Heart left ventricle (tissue), 16 donors: ENCODE data around the gene STAP2. TPM values are rescaled to one million over a fixed set of nuclear protein-coding genes. Genes with fewer than 3 reads are reported as not detected.

Experiments used
- ATAC-seq, 4 donors: fragments of 200-7000 bp; cut with Tn5 transposase; one replicate each; pipeline ENCODE4 v1.9.1; 2020 to 2022; ENCODE audit warnings: moderate library complexity in 4 of 4, mild to moderate bottlenecking in 3 of 4, moderate number of reproducible peaks in 1 of 4
- DNase-seq, 5 donors: peaks; one replicate each; pipeline ENCODE4 v3.0.0-alpha.2; 2020
- H3K27ac ChIP-seq, 12 donors: fragments of 200-600 bp; sonication (generic) in 4 of 12; one replicate each; pipeline versions ENCODE4 v1.5.0 to v1.8.0; 2016 to 2022; ENCODE audit warnings: mild to moderate bottlenecking in 2 of 12
- H3K27me3 ChIP-seq, 9 donors: fragments of 200-600 bp; sonication (generic) in 2 of 9; one replicate each; pipeline versions ENCODE4 v1.5.1 to v1.8.0; 2016 to 2022; ENCODE audit warnings: mild to moderate bottlenecking in 3 of 9
- H3K36me3 ChIP-seq, 9 donors: fragments of 200-600 bp; sonication (generic) in 2 of 9; one replicate each; pipeline versions ENCODE4 v1.5.0 to v1.8.0; 2018 to 2022; ENCODE audit warnings: mild to moderate bottlenecking in 2 of 9
- H3K4me1 ChIP-seq, 12 donors: fragments of 200-600 bp; sonication (generic) in 4 of 12; one replicate each; pipeline versions ENCODE4 v1.5.0 to v1.8.0; 2016 to 2022; ENCODE audit warnings: mild to moderate bottlenecking in 3 of 12
- H3K4me3 ChIP-seq, 12 donors: fragments of 200-600 bp; sonication (generic) in 4 of 12; one replicate each; pipeline versions ENCODE4 v1.5.0 to v1.8.0; 2017 to 2022; ENCODE audit warnings: mild to moderate bottlenecking in 9 of 12, moderate library complexity in 4 of 12
- H3K9me3 ChIP-seq, 12 donors: fragments of 200-600 bp; sonication (generic) in 4 of 12; one replicate each; pipeline versions ENCODE4 v1.5.0 to v1.8.0; 2016 to 2022; ENCODE audit warnings: mild to moderate bottlenecking in 1 of 12
- CTCF ChIP-seq, 12 donors: fragments of 200-600 bp; sonication (generic) in 4 of 12; IDR thresholded peaks; one replicate each; pipeline versions ENCODE4 v1.5.0 to v1.8.0; 2018 to 2022; ENCODE audit warnings: antibody characterized with exemption in 12 of 12, mild to moderate bottlenecking in 5 of 12
- POLR2A ChIP-seq, 2 donors: fragments of 450-650 bp; IDR thresholded peaks; one replicate each; pipeline ENCODE4 v1.6.1; 2017; ENCODE audit warnings: antibody characterized with exemption in 2 of 2, mild to moderate bottlenecking in 2 of 2, moderate library complexity in 2 of 2
- WGBS, 4 donors: extraction: QIAGEN DNeasy Blood & Tissue Kit in 2 of 4; methylation state at CpG; one replicate each; pipeline versions ENCODE4 v1.1.5 to v1.1.7; 2013 to 2018; 5-methylcytosine and 5-hydroxymethylcytosine counted together
- intact Hi-C, 10 donors: fragments of 100-400 bp; cut with DNase I; formaldehyde crosslinking; loops; one replicate each; pipeline versions ENCODE4 v1.11.1 to v1.14.2; 2022
- polyA plus RNA-seq, 2 donors: library from polyadenylated mRNA; stranded (reverse); fragments of 200-250 nt; gene quantifications; one replicate each; pipeline ENCODE4 v1.2.3, GENCODE V29; 2013
- total RNA-seq, 9 donors: library from RNA; depleted of rRNA in 2 of 9; stranded (reverse); fragments of >200 nt in 2 of 9; fragmentation: NEBNext Ultra II Directional in 3 of 9; extraction: Animal tissue kit (Norgen Biotek cat#: 25700) in 3 of 9; gene quantifications; one replicate each; pipeline versions ENCODE4 v1.1.0 to v1.2.4, GENCODE V29; 2016 to 2023
- donor health status: ischemic (EF 13 %, LVEDD 7.1; RV severe dilation, severe dysfunction).
- donor health status: healthy with polysubstance abuse.
- donor health status: DM: no; HTN: yes; CAD: no.
- donor health status: DM: no; HTN: no; CAD: no.
- donor health status: ischemic (EF 25% LVEDD 6.9; RV normal size, moderate dysfunction).
- donor health status: ischemic (EF 25% LVEDD 5.7; RV mildly dilated, moderate dysfunction).
- donor health status: healthy.
- donor health status: DM: yes; HTN: yes; CAD: no.
- donor health status: ischemic (EF 35%, LVEDD 5.7; RV mildly dilated, moderate dysfunction).
- donor health status: nonischemic (EF 11% LVEDD 7.7; RV severe dilation, severe dysfunction).
- donor health status: DM: yes; HTN: yes; CAD: no.
- donor health status: PGD.
- donor health status: ischemic (EF 29% LVEDD 5.4; RV normal size, mild dysfunction).
- donor health status: nonischemic (EF 23%, LVEDD 6.1; RV moderate dilation, normal function).

STAP2 gene
- total and polyA plus RNA-seq, 11 donors: 0.67 to 14.2 (median 1.9) TPM

DNA sequence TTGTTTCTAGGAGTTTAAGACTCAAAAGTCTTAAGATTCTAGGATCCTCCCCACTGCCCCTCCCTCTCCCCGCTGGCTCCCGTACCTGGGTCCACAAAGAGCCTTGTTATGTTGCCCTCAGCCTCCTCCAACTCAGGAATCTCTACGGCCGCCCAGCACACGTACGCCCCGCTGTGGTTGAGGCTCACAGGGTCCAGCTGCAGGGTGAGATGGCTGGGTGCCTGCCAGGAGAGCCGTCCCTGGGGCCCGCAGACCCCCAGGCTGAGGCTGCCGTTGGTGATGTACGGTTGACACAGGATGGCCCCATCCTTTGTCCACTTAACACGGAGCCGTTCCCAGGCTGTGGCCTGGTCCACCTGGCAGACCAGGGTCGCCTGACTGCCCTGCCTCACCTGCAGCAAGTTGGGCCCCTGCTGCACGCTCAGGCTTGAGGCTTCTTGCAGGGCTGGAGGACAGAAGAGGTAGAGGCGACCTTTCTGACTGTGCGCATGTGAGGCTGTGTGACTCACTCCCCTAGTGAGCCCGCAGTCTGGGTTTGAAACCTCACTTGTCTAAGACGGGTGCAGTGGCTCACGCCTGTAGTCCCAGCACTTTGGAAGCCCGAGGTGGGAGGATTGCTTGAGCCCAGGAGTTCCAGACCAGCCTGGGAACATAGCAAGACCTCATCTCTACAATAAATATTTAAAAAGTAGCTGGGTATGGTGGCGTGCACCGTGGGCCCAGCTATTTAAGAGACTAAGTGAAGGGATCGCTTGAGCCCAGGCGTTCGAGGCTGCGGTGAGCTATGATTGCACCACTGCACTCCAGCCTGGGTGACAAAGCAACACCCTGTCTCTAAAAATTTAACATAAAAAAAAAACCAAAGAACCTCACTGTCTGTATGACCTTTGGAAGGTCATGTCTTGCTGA is 40.5 kb downstream of the STAP2 start:
- no peak for TF ChIP-seq CTCF (IDR thresholded peaks at IDR 0.05)
- no peak for TF ChIP-seq POLR2A (IDR thresholded peaks at IDR 0.05)
- H3K27me3 ChIP-seq: peaks cover 0 to 22% (median 2%) of the 10 kb centered on the region in 9 donors
- H3K36me3 ChIP-seq: no peaks in the 10 kb centered on the region
- H3K4me3 ChIP-seq: no peak overlapping the region
- intact Hi-C loops: no loop called here
- WGBS, 4 donors: 68 to 73% (median 69%) methylated on average over 25 to 27 of the region's 27 CpGs
- no peak overlapping the region for H3K27ac ChIP-seq
- ATAC-seq: no peak
- H3K4me1 ChIP-seq: no peaks in the 10 kb centered on the region
- H3K9me3 ChIP-seq: no peaks in the 10 kb centered on the region
- no peak for DNase-seq

GRCh38 chr19:4295972-4296771 is 42.5 kb downstream of the STAP2 start:
- H3K4me1 ChIP-seq: no peaks in the 10 kb centered on the region
- ATAC-seq (no peak), DNase-seq (no peak)
- intact Hi-C loops: no loop called here
- H3K27ac ChIP-seq: no peak overlapping the region
- no peak overlapping the region for H3K4me3 ChIP-seq
- H3K36me3 ChIP-seq: no peaks in the 10 kb centered on the region
- TF ChIP-seq CTCF (IDR thresholded peaks at IDR 0.05) (no peak), POLR2A (IDR thresholded peaks at IDR 0.05) (no peak)
- no peaks in the 10 kb centered on the region for H3K9me3 ChIP-seq
- H3K27me3 ChIP-seq: peaks cover 0 to 22% (median 2%) of the 10 kb centered on the region in 9 donors
- WGBS, 4 donors: 44 to 55% (median 50%) methylated on average over 13 to 14 of the region's 14 CpGs

- DNase-seq (no peak), ATAC-seq (no peak)
- 29 to 45% (median 34%) methylated on average over 6 to 10 of the region's 10 CpGs for WGBS, 4 donors
- H3K27ac ChIP-seq: no peak overlapping the region
- no peaks in the 10 kb centered on the region for H3K9me3 ChIP-seq
- no peaks in the 10 kb centered on the region for H3K36me3 ChIP-seq
- no peak overlapping the region for H3K4me3 ChIP-seq
- peaks cover 0 to 26% (median 2%) of the 10 kb centered on the region in 9 donors for H3K27me3 ChIP-seq
- no peak for TF ChIP-seq POLR2A (IDR thresholded peaks at IDR 0.05)
- no peak for TF ChIP-seq CTCF (IDR thresholded peaks at IDR 0.05)
- intact Hi-C loops: no loop called here
- H3K4me1 ChIP-seq: no peaks in the 10 kb centered on the region
Observed at GRCh38 chr19:4294389-4294788, 44.2 kb downstream of the STAP2 start.

- DNase-seq (no peak), ATAC-seq (no peak)
- Histone ChIP-seq H3K4me3 (no peak overlapping the region), H3K9me3 (no peaks in the 10 kb centered on the region), H3K27me3 (peaks cover 0 to 26% (median 2%) of the 10 kb centered on the region in 9 donors), H3K4me1 (no peaks in the 10 kb centered on the region), H3K36me3 (no peaks in the 10 kb centered on the region), H3K27ac (no peak overlapping the region)
- 78 to 87% (median 85%) methylated on average over 13 to 15 of the region's 15 CpGs for WGBS, 4 donors
- intact Hi-C loops: no loop called here
- TF ChIP-seq CTCF (IDR thresholded peaks at IDR 0.05) (no peak), POLR2A (IDR thresholded peaks at IDR 0.05) (no peak)
Observed at GRCh38 chr19:4292515-4292914, 46.1 kb downstream of the STAP2 start.
